Measurements from ENCODE around the gene MAD2L2.

DNA sequence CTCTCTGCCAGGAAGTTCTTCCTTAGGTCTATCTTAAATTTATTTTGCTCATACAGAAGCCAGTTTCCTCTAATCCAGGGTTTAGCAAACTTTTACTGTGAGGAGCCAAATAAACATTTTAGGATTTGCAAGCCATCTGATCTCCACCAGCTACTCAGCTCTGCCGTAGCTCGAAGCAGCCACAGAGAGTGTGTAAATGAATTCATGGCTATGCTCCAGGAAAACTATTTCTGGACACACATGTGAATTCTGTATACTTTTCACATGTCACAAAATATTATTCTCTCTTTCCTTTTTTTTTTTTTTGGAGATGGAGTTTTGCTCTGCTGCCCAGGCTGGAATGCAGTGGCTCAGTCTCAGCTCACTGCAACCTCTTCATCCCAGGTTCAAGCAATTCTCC lies 41.6 kb upstream of the MAD2L2 start:
- no peak for TF ChIP-seq CTCF (conservative IDR thresholded peaks at IDR 0.05 in 1 of 2, IDR thresholded peaks at IDR 0.05 in 1 of 2; ENCODE audit: low read depth in 1 of 2, low read length in 2 of 2)
- TF ChIP-seq EZH2 (IDR thresholded peaks at IDR 0.05; ENCODE audit: low read length, missing control alignments): no peak

Data from fibroblast of lung (primary cell).